HG03097 (cell line): ENCODE data around the gene ATF1.

ENCODE experiments used
- ATAC-seq: cut with Tn5 transposase; IDR thresholded peaks from one replicate; pipeline ENCODE4 v1.9.1; 2021; ENCODE audit not compliant: unreplicated experiment, low FRiP score

ATF1 gene

GRCh38 chr12:50763639-50764285, at the start of gene ATF1:
ATF1 (plus strand) TSS chr12:50764101; CDS start chr12:50780146, 16,045 bp downstream.
- ATAC-seq = peak; percentile 67

GRCh38 chr12:50715174-50715573, 48.7 kb upstream of the ATF1 start:
- no peak for ATAC-seq

- no peak for ATAC-seq
Observed at GRCh38 chr12:50718760-50719159, 45.1 kb upstream of the ATF1 start.

GRCh38 chr12:50720085-50720484, 43.8 kb upstream of the ATF1 start:
- ATAC-seq = no peak

GRCh38 chr12:50720501-50720900, 43.4 kb upstream of the ATF1 start:
- no peak for ATAC-seq

- ATAC-seq = no peak
Observed at GRCh38 chr12:50723865-50724264, 40.0 kb upstream of the ATF1 start.

GRCh38 chr12:50725011-50725942, 38.6 kb upstream of the ATF1 start:
- no peak for ATAC-seq

GRCh38 chr12:50727466-50727865, 36.4 kb upstream of the ATF1 start:
- ATAC-seq = no peak

GRCh38 chr12:50728417-50728816, 35.5 kb upstream of the ATF1 start:
- ATAC-seq = no peak

GRCh38 chr12:50728841-50729240, 35.1 kb upstream of the ATF1 start:
- ATAC-seq = no peak

GRCh38 chr12:50732591-50732990, 31.3 kb upstream of the ATF1 start:
- no peak for ATAC-seq

GRCh38 chr12:50733706-50734105, 30.2 kb upstream of the ATF1 start:
- ATAC-seq = no peak

- no peak for ATAC-seq
Observed at GRCh38 chr12:50734409-50735263, 29.3 kb upstream of the ATF1 start.

GRCh38 chr12:50739611-50740010, 24.3 kb upstream of the ATF1 start:
- ATAC-seq = no peak

- ATAC-seq = no peak
Observed at GRCh38 chr12:50740307-50740706, 23.6 kb upstream of the ATF1 start.

- no peak for ATAC-seq
Observed at GRCh38 chr12:50742776-50743175, 21.1 kb upstream of the ATF1 start.

GRCh38 chr12:50745861-50746260, 18.0 kb upstream of the ATF1 start:
- no peak for ATAC-seq

GRCh38 chr12:50746431-50746830, 17.5 kb upstream of the ATF1 start:
- ATAC-seq = no peak

GRCh38 chr12:50747817-50748216, 16.1 kb upstream of the ATF1 start:
- ATAC-seq = no peak

- ATAC-seq = no peak
Observed at GRCh38 chr12:50749459-50749882, 14.4 kb upstream of the ATF1 start.

GRCh38 chr12:50750366-50750765, 13.5 kb upstream of the ATF1 start:
- no peak for ATAC-seq
